GM23338 (cell line): ENCODE data around the gene SLC45A2. TPM values are rescaled to one million over a fixed set of nuclear protein-coding genes. Genes with fewer than 3 reads are reported as not detected.
A peak's percentile ranks its signal among the peaks of the same experiment; 100 is the strongest.

ENCODE experiments used
- ATAC-seq: fragments of 200-7000 bp; cut with Tn5 transposase; 3 replicates; pipeline ENCODE4 v1.9.1; 2020
- DNase-seq: peaks from one replicate; pipeline ENCODE4 v3.0.0-alpha.2; 2015; ENCODE audit warnings: low spot score
- H2AFZ ChIP-seq: fragments of 200-600 bp; sonication (generic); 2 replicates; pipeline ENCODE4 v1.8.0; 2016; ENCODE audit warnings: antibody characterized with exemption, mild to moderate bottlenecking, moderate library complexity
- H3F3A ChIP-seq: fragments of 200-600 bp; sonication (generic); replicated peaks from 2 replicates; pipeline ENCODE4 v1.8.0; 2017; ENCODE audit warnings: antibody characterized with exemption, mixed run types, low read depth
- H3K27ac ChIP-seq: fragments of 200-600 bp; sonication (generic); 2 replicates; pipeline ENCODE4 v1.6.1; 2016; ENCODE audit warnings: low read depth
- H3K27me3 ChIP-seq: fragments of 200-600 bp; sonication (generic); 2 replicates; pipeline ENCODE4 v1.8.0; 2016; ENCODE audit warnings: mild to moderate bottlenecking, mixed run types, moderate library complexity; ENCODE audit not compliant: insufficient read depth
- H3K36me3 ChIP-seq: fragments of 200-600 bp; sonication (generic); 2 replicates; pipeline ENCODE4 v1.8.0; 2016; ENCODE audit warnings: mild to moderate bottlenecking; ENCODE audit not compliant: insufficient read depth
- H3K4me1 ChIP-seq: fragments of 200-600 bp; sonication (generic); 2 replicates; pipeline ENCODE4 v1.8.0; 2016; ENCODE audit warnings: mild to moderate bottlenecking, moderate library complexity; ENCODE audit not compliant: insufficient read depth
- H3K4me2 ChIP-seq: fragments of 200-600 bp; sonication (generic); 2 replicates; pipeline ENCODE4 v1.7.1; 2017; ENCODE audit warnings: mixed run types
- H3K4me3 ChIP-seq: fragments of 200-600 bp; sonication (generic); 2 replicates; pipeline ENCODE4 v1.6.1; 2016; ENCODE audit warnings: mixed run types
- H3K79me2 ChIP-seq: fragments of 200-600 bp; sonication (generic); replicated peaks from 2 replicates; pipeline ENCODE4 v1.8.0; 2017; ENCODE audit warnings: mild to moderate bottlenecking; ENCODE audit not compliant: insufficient read depth
- H3K9me2 ChIP-seq: fragments of 200-600 bp; sonication (generic); 2 replicates; pipeline ENCODE4 v1.8.0; 2017; ENCODE audit not compliant: insufficient read depth
- H4K20me1 ChIP-seq: fragments of 200-600 bp; sonication (generic); replicated peaks from 2 replicates; pipeline ENCODE4 v1.8.0; 2017; ENCODE audit warnings: mild to moderate bottlenecking; ENCODE audit not compliant: insufficient read depth
- H3K27ac Mint-ChIP-seq: 2 replicates; pipeline ENCODE4 v1.8.0; 2020; ENCODE audit warnings: inconsistent platforms, mild to moderate bottlenecking, moderate library complexity, mixed read lengths
- H3K27me3 Mint-ChIP-seq: 3 replicates; pipeline ENCODE4 v1.8.0; 2022; ENCODE audit warnings: low read depth, mild to moderate bottlenecking, moderate library complexity, mixed read lengths, inconsistent platforms; ENCODE audit not compliant: insufficient read depth, poor library complexity
- H3K36me3 Mint-ChIP-seq: 3 replicates; pipeline ENCODE4 v1.8.0; 2021; ENCODE audit warnings: low read depth, mild to moderate bottlenecking, inconsistent platforms, moderate library complexity, mixed read lengths
- H3K4me1 Mint-ChIP-seq: 3 replicates; pipeline ENCODE4 v1.8.0; 2020; ENCODE audit warnings: mild to moderate bottlenecking, inconsistent platforms, mixed read lengths
- H3K4me3 Mint-ChIP-seq: 3 replicates; pipeline ENCODE4 v1.8.0; 2021; ENCODE audit warnings: moderate library complexity, mild to moderate bottlenecking, inconsistent platforms, mixed read lengths
- H3K9me3 Mint-ChIP-seq: 3 replicates; pipeline ENCODE4 v1.8.0; 2020; ENCODE audit warnings: moderate library complexity, mild to moderate bottlenecking, inconsistent platforms, mixed read lengths
- REST ChIP-seq: IDR thresholded peaks from one replicate; pipeline ENCODE4 v1.6.1; 2018; ENCODE audit warnings: antibody characterized with exemption; ENCODE audit not compliant: unreplicated experiment
- ZNF462 ChIP-seq: fragments of 250-450 bp; sonication (Bioruptor Pico); IDR thresholded peaks from 2 replicates; pipeline ENCODE4 v1.5.0; 2020; ENCODE audit warnings: mild to moderate bottlenecking, moderate library complexity
- polyA plus RNA-seq: library from polyadenylated mRNA; unstranded; fragments of >200 nt; fragmentation: Nextera tagmentation; extraction: Ambion mirVana; gene quantifications from 2 replicates; pipeline ENCODE4 v1.2.1, GENCODE V29; 2016
- total RNA-seq: library from RNA; depleted of rRNA; stranded (reverse); fragments of >200 nt; shearing (Covaris generic); gene quantifications from 2 replicates; pipeline ENCODE4 v1.2.3, GENCODE V29; 2014
- TF ChIP-seq, protein P1 (sequence below), 2 experiments: fragments of 200-600 bp in 1 of 2; sonication (generic) in 1 of 2; conservative IDR thresholded peaks; 2 replicates each; pipeline versions ENCODE4 v1.5.1 to v1.6.1; 2016 to 2017; ENCODE audit warnings: antibody characterized with exemption in 2 of 2, low read depth in 2 of 2, mild to moderate bottlenecking in 2 of 2, moderate library complexity in 1 of 2

Gene SLC45A2
- total and polyA plus RNA-seq, 2 experiments from 2014 or later: not detected

- no peaks in the 10 kb centered on the region for H3K36me3 Mint-ChIP-seq
- Histone ChIP-seq H3K4me3 (peak overlapping the region; percentile 80; the same call in 1 of the 2 replicates), H3K27me3 (peaks cover 15% of the 10 kb centered on the region), H2AFZ (peak overlapping the region; percentile 100; the same call in 1 of the 2 replicates), H4K20me1 (no peaks in the 10 kb centered on the region), H3K27ac (no peak overlapping the region), H3K79me2 (no peaks in the 10 kb centered on the region), H3K4me1 (peaks cover under 1% of the 10 kb centered on the region; the same call in 1 of the 2 replicates), H3K36me3 (no peaks in the 10 kb centered on the region), H3K4me2 (no peak overlapping the region; the same call in 1 of the 2 replicates), H3K9me2 (no peaks in the 10 kb centered on the region), H3F3A (no peaks in the 10 kb centered on the region)
- no peak for TF ChIP-seq REST
- TF ChIP-seq, protein P1, sequence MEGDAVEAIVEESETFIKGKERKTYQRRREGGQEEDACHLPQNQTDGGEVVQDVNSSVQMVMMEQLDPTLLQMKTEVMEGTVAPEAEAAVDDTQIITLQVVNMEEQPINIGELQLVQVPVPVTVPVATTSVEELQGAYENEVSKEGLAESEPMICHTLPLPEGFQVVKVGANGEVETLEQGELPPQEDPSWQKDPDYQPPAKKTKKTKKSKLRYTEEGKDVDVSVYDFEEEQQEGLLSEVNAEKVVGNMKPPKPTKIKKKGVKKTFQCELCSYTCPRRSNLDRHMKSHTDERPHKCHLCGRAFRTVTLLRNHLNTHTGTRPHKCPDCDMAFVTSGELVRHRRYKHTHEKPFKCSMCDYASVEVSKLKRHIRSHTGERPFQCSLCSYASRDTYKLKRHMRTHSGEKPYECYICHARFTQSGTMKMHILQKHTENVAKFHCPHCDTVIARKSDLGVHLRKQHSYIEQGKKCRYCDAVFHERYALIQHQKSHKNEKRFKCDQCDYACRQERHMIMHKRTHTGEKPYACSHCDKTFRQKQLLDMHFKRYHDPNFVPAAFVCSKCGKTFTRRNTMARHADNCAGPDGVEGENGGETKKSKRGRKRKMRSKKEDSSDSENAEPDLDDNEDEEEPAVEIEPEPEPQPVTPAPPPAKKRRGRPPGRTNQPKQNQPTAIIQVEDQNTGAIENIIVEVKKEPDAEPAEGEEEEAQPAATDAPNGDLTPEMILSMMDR (conservative IDR thresholded peaks at IDR 0.05; ENCODE audit: low read depth in 2 of 2): no peak
- no peak for TF ChIP-seq ZNF462 (CRISPR knock-in tag)
- H3K9me3 Mint-ChIP-seq: no peaks in the 10 kb centered on the region
- no peak overlapping the region for H3K27ac Mint-ChIP-seq
- H3K4me3 Mint-ChIP-seq: peak overlapping the region; percentile 85; the same call in 2 of the 3 replicates
- peaks cover 22% of the 10 kb centered on the region for H3K27me3 Mint-ChIP-seq
- DNase-seq (no peak), ATAC-seq (no peak)
- peaks cover 20% of the 10 kb centered on the region for H3K4me1 Mint-ChIP-seq
Observed at GRCh38 chr5:33937017-33937706, 47.3 kb downstream of the SLC45A2 start.
